ENCODE measurements around the gene KIF12. TPM values are rescaled to one million over a fixed set of nuclear protein-coding genes. Genes with fewer than 3 reads are reported as not detected.
"Not testable (repeated sequence)": the region's sequence is repeated elsewhere in the genome, so short reads cannot be mapped to it uniquely, and the experiment has no call there.

KIF12 gene
- total RNA-seq, 1 donor from 2014 or later = 0.22 TPM

GRCh38 chr9:114056527-114056926 is 42.6 kb downstream of the KIF12 start:
- ATAC-seq (no peak), DNase-seq (ENCODE audit: low spot score) (no peak)
- intact Hi-C loops (cut with DNase I) = no loop called here

GRCh38 chr9:114055894-114056293 is 43.2 kb downstream of the KIF12 start:
- intact Hi-C loops (cut with DNase I) = no loop called here
- no peak for DNase-seq (ENCODE audit: low spot score)
- ATAC-seq = no peak

GRCh38 chr9:114055061-114055460 is 44.0 kb downstream of the KIF12 start:
- intact Hi-C loops (cut with DNase I) = no loop called here
- DNase-seq (ENCODE audit: low spot score) (no peak), ATAC-seq (no peak)

- ATAC-seq (no peak), DNase-seq (ENCODE audit: low spot score) (no peak)
- intact Hi-C loops (cut with DNase I) = no loop called here
These were observed 44.9 kb downstream of the KIF12 start for GRCh38 chr9:114054191-114054690.

DNA sequence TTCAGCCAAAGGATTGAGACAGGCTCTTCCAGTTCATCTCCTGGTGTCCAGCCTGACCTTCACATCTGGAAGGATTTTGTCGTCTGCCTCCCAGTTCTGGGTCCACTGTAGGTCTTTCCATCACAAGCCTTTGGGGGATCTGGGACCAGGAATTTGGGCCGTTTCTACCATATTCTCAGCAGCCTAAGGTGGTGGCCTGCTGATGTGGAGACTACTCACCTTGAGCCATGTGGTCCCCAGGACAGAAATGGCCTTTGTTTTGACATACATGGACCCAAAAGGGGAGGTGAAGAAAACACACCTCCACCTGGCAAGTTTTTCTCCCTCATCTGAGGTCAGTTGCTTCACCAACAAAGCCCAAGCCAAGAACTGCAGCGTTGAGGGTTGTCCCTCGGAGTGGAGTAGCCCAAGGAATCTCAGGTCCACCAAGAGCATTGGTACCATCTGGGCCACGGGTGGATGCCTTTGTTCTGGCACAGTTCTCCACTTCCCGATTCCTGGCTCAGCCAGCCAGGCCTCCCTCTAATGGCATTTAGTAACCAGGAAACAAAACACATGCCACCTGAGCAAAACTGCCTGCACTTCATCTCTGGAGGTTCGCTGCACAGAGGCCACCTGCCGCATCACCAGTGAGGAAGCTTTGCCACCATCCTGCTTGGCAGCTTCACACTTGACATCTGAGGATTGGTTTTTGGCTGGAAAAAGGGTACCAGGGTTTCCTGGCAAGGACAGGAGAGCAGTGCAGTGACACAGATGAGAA is 45.7 kb downstream of the KIF12 start:
- DNase-seq (ENCODE audit: low spot score) = no peak
- intact Hi-C loops (cut with DNase I) = no loop called here
- ATAC-seq = no peak

DNA sequence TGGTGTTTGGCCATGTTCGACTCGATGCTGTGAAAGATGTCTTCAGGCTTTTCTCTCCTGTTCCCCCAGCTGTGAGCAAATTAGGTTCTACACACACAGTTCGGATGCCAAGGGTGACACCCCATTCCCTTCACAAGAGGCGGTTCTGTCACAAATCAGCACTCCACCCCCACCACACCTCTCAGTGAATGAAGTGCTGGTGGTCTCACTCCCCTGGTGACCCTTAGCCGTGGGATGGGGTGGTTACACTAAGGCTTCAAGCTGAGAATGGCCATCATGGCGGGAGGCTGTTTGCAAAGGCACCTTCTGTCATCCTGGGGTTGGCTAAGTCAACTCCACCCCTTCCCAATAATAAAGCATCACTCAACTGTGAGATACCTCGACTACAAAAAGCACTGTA is 47.4 kb downstream of the KIF12 start:
- intact Hi-C loops (cut with DNase I) = no loop called here
- ATAC-seq = no peak
- no peak for DNase-seq (ENCODE audit: low spot score)

GRCh38 chr9:114051281-114051680 is 47.8 kb downstream of the KIF12 start:
- ATAC-seq = no peak
- intact Hi-C loops (cut with DNase I) = no loop called here
- no peak for DNase-seq (ENCODE audit: low spot score)

- no peak for ATAC-seq
- intact Hi-C loops (cut with DNase I) = no loop called here
- DNase-seq (ENCODE audit: low spot score) = no peak
These were observed 48.4 kb downstream of the KIF12 start for GRCh38 chr9:114050646-114051045.

GRCh38 chr9:114050226-114050568 is 48.9 kb downstream of the KIF12 start:
- intact Hi-C loops (cut with DNase I) = no loop called here
- ATAC-seq = no peak

DNA sequence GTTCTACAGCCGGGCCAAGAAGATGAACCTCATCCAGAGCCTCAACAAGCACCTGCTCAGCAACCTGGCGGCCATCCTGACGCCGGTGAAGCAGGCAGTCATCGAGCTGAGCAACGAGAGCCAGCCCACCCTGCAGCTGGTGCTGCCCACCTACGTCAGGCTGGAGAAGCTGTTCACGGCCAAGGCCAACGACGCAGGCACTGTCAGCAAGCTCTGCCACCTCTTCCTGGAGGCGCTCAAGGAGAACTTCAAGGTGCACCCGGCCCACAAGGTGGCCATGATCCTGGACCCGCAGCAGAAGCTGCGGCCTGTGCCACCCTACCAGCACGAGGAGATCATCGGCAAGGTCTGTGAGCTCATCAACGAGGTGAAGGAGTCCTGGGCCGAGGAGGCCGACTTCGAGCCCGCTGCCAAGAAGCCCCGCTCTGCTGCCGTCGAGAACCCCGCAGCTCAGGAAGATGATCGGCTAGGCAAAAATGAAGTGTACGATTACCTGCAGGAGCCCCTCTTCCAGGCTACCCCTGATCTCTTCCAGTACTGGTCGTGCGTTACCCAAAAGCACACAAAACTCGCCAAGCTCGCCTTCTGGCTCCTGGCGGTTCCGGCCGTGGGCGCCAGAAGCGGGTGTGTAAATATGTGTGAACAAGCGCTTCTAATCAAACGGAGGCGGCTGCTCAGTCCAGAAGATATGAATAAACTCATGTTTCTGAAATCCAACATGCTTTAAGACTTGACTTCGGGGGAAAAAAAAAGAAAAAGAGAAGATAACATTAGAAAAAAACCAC is 49.5 kb downstream of the KIF12 start:
- ATAC-seq = no peak
- DNase-seq (ENCODE audit: low spot score) = no peak
- intact Hi-C loops (cut with DNase I) = no loop called here

More at GRCh38 chr9:114050226-114050568, 48.9 kb downstream of the KIF12 start:
- DNase-seq (ENCODE audit: low spot score) = no peak

GRCh38 chr9:114048533-114049415 is 50.3 kb downstream of the KIF12 start:
- intact Hi-C loops (cut with DNase I) = no loop called here
- DNase-seq (ENCODE audit: low spot score) = no peak
- no peak for ATAC-seq

GRCh38 chr9:114047717-114048116 is 51.4 kb downstream of the KIF12 start:
- ATAC-seq (no peak), DNase-seq (ENCODE audit: low spot score) (no peak)
- intact Hi-C loops (cut with DNase I) = no loop called here

GRCh38 chr9:114046875-114047274 is 52.2 kb downstream of the KIF12 start:
- no peak for ATAC-seq
- DNase-seq (ENCODE audit: low spot score) = no peak
- intact Hi-C loops (cut with DNase I) = no loop called here

DNA sequence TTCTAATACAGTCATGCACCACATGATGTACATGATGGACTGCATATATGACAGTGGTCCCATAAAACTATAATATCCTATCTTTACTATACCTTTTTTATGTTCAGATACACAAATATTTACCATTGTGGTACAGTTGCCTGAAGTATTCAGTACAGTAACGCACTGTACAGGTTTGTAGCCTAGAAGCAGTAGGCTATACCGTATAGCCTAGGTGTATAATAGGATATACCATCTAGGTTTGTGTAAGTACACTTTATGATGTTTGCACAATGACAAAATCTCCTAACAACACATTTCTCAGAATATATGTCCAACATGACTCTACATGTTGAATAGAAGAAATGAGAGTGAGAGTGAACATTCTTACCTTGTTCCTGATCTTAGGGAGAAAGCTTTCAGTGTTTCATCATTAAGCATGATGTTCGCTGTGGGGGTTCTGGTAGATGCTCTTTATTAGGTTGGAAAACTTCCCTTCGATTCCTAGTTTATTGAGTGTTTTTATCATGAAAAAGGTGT is 52.8 kb downstream of the KIF12 start:
- DNase-seq (ENCODE audit: low spot score) (no peak), ATAC-seq (no peak)
- intact Hi-C loops (cut with DNase I) = no loop called here

DNA sequence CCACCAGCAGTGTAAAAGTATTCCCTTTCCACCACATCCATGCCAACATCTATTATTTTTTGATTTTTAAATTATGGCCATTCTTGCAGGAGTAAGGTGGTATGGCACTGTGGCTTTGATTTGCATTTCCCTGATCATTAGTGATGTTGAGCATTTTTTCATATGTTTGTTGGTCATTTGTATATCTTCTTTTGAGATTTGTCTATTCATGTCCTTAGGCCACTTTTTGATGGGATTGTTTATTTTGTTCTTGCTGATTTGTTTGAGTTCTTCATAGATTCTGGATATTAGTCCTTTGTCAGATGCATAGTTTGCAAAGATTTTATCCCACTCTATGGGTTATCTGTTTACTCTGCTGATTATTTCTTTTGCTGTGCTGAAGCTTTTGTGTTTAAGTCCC is 55.4 kb downstream of the KIF12 start:
- ATAC-seq; intact Hi-C loops (cut with DNase I); DNase-seq (ENCODE audit: low spot score): not testable (repeated sequence)
